Activated naive CD4-positive, alpha-beta T cell treated with anti-CD3 and anti-CD28 coated beads for 36 hours (primary cell): ENCODE measurements around the gene LRRC15. TPM values are rescaled to one million over a fixed set of nuclear protein-coding genes. Genes with fewer than 3 reads are reported as not detected.

Experiments
- CTCF ChIA-PET: fragments of 350-600 bp; sonication (Branson Sonifier 250); formaldehyde crosslinking; loops from one replicate; lab custom pipeline; 2021; ENCODE audit warnings: antibody characterized with exemption; lab: Charles Lee
- DNase-seq: peaks from one replicate; pipeline ENCODE4 v3.0.0-alpha.2; 2020
- H3K27ac Mint-ChIP-seq: one replicate; pipeline ENCODE4 v1.8.0; 2021; ENCODE audit warnings: mild to moderate bottlenecking, mixed read lengths
- H3K27me3 Mint-ChIP-seq: one replicate; pipeline ENCODE4 v1.8.0; 2021; ENCODE audit warnings: low read depth, mixed read lengths
- H3K36me3 Mint-ChIP-seq: one replicate; pipeline ENCODE4 v1.8.0; 2021; ENCODE audit warnings: low read depth, mixed read lengths
- H3K4me1 Mint-ChIP-seq: one replicate; pipeline ENCODE4 v1.8.0; 2021; ENCODE audit warnings: low read depth, mixed read lengths
- H3K4me3 Mint-ChIP-seq: one replicate; pipeline ENCODE4 v1.8.0; 2021; ENCODE audit warnings: mild to moderate bottlenecking, moderate library complexity, mixed read lengths
- H3K9me3 Mint-ChIP-seq: one replicate; pipeline ENCODE4 v1.8.0; 2021; ENCODE audit warnings: mixed read lengths
- intact Hi-C: fragments of 100-400 bp; cut with micrococcal nuclease; formaldehyde crosslinking; loops from one replicate; pipeline ENCODE4 v1.15.1; 2023
- total RNA-seq, 2 experiments: library from RNA; stranded (reverse); gene quantifications; one replicate each; pipeline ENCODE4 v1.2.3, GENCODE V29; 2021

The LRRC15 gene
- total RNA-seq, 2 experiments from 2014 or later = not detected

DNA sequence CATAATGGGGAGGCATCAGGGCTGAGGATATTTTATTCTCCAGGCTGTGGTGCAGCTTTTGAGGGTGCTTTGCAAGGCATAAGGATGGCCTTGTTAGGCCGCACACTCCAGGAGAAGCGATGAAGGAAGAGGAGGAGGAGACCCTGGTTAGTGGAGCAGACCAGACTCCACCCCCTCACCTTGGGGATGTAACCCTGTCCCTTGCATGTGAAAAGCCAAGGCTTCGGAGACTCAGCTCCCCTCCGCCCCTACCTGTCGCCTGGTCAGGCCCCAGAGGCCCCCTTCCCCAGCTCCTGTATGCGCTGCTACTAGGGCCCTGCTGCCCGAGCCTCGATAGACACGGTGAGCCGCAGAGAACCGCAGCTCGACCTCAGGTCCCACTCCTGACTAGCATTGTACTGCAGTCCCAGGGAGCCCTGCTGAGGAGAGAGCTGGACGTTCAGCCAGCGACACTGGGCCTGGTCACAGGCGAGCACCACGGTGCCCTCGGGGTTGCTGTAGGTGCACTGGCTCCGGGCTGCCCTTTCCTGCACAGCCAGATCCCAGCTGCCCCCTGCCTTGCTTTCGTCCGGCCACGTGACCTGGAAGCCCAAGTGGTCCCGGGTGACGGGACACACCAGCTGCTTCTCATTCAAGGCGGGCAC lies 28.7 kb downstream of the LRRC15 start:
- H3K36me3 Mint-ChIP-seq = no peaks in the 10 kb centered on the region
- intact Hi-C loops = no loop called here

DNA sequence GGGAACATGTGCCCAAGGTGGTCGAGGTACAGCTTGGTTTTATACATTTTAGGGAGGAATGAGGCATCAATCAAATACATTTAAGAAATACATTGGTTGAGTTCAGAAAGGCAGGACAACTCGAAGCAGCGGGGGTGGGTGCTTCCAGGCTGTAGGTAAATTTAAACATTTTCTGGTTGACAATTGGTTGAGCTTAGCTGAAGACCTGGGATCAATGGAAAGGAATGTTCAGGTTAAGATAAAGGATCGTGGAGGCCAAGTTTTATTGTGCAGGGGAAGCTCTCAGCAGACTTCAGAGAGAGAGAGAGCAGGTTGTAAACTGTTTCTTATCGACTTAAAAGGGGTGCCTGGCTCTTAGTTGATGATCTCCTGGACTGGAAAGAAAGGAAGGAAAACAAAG lies 29.7 kb downstream of the LRRC15 start:
- CTCF ChIA-PET = interaction anchor here (1.1 to 9.5 kb wide), 3 partner anchors 9 to 62 kb away, joined by 3 to 166 read pairs (median 3); partner anchors contain the start of gene GP5
- Mint-ChIP-seq H3K36me3 (no peaks in the 10 kb centered on the region), H3K4me1 (no peaks in the 10 kb centered on the region), H3K27me3 (no peaks in the 10 kb centered on the region), H3K4me3 (no peak overlapping the region), H3K27ac (no peak overlapping the region), H3K9me3 (no peaks in the 10 kb centered on the region)
- intact Hi-C loops = no loop called here
- DNase-seq = no peak

More for the DNA sequence above, 28.7 kb downstream of the LRRC15 start:
- Mint-ChIP-seq H3K9me3 (no peaks in the 10 kb centered on the region), H3K27ac (no peak overlapping the region), H3K4me3 (no peak overlapping the region), H3K4me1 (no peaks in the 10 kb centered on the region), H3K27me3 (no peaks in the 10 kb centered on the region)
- no peak for DNase-seq
- CTCF ChIA-PET = interaction anchor here (9.5 kb wide), 1 partner anchor 61 kb away, joined by 166 read pairs; the partner anchor contains the start of gene GP5

DNA sequence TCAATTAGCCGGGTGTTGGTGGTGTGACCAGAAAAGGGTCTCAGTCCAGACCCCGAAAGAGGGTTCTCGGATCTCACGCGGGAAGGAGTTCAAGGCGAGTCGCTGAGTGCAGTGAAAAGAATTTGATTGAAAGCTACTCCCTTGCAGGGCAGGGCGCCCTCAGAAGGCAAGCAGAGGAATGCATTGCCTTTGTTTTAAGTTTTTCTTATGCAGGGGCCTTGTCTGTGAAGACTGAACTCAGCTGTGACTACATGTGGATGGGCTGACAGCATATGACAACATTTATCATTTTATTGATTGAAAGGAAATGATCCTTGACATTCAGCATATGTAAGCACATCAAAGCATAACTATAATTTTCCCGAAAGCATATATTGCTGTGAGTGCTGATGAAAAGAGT lies 30.2 kb downstream of the LRRC15 start:
- DNase-seq = no peak
- Mint-ChIP-seq H3K27me3 (no peaks in the 10 kb centered on the region), H3K36me3 (no peaks in the 10 kb centered on the region), H3K9me3 (no peaks in the 10 kb centered on the region), H3K27ac (no peak overlapping the region), H3K4me3 (no peak overlapping the region), H3K4me1 (no peaks in the 10 kb centered on the region)
- intact Hi-C loops = no loop called here
- CTCF ChIA-PET = interaction anchor here (1.1 to 9.5 kb wide), 3 partner anchors 9 to 62 kb away, joined by 3 to 166 read pairs (median 3); partner anchors contain the start of gene GP5

DNA sequence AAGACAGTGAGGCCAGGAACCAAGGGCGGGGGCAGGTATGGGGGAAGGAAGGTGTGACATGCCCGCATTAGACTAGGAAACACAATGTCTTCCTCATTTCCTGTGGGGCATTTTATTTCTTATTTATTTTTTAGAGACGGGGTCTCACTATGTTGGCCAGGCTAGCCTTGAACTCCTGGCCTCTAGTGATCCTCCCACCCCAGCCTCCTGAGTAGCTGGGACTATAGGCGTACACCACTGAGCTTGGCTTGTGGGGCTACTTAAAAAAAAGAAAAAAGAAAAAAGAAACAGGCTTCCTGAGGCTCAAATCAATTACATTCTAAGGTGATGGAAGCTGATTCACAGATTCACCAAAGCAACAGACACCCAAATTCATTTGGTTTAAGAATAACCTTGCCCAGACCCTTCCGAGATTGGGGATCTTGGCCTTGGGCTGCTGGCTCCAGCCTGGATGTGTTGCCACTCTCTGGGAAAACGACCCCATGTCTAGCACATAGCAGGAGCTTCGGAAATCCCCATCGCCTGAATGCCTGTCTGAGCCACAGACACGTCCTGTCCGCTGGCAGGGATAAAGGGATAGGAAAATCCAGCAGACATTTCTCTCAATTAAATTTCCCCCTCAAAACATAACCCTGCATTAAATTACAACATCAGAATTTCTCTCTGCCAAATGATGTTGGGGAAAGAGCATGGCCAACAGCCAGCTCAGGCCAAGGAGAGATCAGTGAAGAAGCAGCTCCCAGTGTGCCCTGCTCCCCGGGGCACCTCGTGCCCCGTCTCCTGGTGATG lies 31.4 kb downstream of the LRRC15 start:
- CTCF ChIA-PET = interaction anchor here (1.5 to 9.5 kb wide), 2 partner anchors 8 to 64 kb away, joined by 3 to 166 read pairs; partner anchors contain the start of gene GP5
- intact Hi-C loops = no loop called here
- Mint-ChIP-seq H3K9me3 (no peaks in the 10 kb centered on the region), H3K27ac (no peak overlapping the region), H3K36me3 (no peaks in the 10 kb centered on the region), H3K4me1 (peaks cover 7% of the 10 kb centered on the region), H3K27me3 (peaks cover 6% of the 10 kb centered on the region), H3K4me3 (no peak overlapping the region)
- no peak for DNase-seq

DNA sequence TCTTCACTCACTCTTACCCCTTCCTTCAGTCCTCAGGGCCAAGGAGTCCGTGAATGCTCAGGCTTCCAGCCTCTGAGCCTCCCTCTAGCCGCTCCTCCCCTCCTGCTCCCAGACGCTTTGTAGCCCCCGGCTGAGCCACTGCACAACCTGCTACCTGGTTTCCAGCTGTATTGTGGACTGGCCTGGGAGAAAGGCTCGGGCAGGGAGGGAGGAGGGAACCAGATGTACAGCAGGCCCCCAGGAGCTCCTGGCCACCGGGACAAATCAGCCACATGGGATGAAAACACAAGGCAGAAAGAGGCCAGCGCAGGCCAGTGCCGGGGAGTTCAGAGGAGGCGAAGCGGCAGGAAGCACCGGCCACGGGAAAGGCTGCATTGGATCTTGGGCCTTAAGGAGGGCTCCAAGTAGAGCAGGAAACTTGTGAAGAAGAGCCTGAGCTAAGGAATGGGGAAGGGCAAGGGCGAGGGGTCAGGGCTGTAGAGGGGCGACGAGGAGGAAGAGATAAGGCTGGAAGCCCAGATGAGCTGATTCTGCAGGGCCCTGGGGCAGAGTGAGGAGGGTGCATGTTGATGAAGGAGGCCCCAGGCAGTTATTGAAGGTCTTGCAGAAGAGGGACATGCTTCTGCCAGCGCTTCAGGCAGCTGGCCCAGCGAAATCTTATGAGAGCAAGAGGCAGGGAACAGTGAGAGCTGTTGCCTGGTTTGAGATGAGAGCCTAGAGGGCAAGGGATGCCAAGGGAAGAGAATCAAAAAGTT lies 32.8 kb downstream of the LRRC15 start:
- Mint-ChIP-seq H3K27ac (no peak overlapping the region), H3K9me3 (no peaks in the 10 kb centered on the region), H3K36me3 (no peaks in the 10 kb centered on the region), H3K4me3 (no peak overlapping the region), H3K27me3 (peaks cover 16% of the 10 kb centered on the region), H3K4me1 (peaks cover 11% of the 10 kb centered on the region)
- intact Hi-C loops = no loop called here
- CTCF ChIA-PET = interaction anchor here (0.6 to 5.3 kb wide), 9 partner anchors 8 to 269 kb away, joined by 3 to 75 read pairs (median 3); partner anchors contain the start of gene GP5
- no peak for DNase-seq

DNA sequence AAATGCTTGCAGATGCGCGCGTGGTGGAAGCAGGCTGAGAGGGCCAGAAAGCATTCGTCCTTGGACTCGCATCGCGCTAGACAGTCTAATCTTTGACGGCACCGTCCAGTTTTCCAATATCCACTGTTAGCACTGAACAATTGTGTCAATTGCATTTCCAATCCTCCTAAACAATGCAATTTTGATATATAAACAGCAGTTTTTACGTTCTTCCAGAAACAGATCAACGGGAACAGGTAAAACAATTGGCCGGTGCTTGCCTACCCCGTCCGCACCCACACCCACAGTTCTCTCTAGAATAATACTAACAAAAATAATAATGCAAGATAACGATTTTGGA lies 35.6 kb downstream of the LRRC15 start:
- CTCF ChIA-PET = interaction anchor here (0.7 to 5.3 kb wide), 13 partner anchors 10 to 339 kb away, joined by 3 to 75 read pairs (median 4); partner anchors contain the start of gene GP5
- no peak for DNase-seq
- Mint-ChIP-seq H3K27me3 (peaks cover 18% of the 10 kb centered on the region), H3K9me3 (no peaks in the 10 kb centered on the region), H3K36me3 (no peaks in the 10 kb centered on the region), H3K4me3 (no peak overlapping the region), H3K4me1 (peaks cover 11% of the 10 kb centered on the region), H3K27ac (no peak overlapping the region)
- intact Hi-C loops = loop anchor here (1.0 to 5.0 kb wide), 8 partner anchors 63 to 928 kb away; partner anchors contain the start of gene TMEM44

DNA sequence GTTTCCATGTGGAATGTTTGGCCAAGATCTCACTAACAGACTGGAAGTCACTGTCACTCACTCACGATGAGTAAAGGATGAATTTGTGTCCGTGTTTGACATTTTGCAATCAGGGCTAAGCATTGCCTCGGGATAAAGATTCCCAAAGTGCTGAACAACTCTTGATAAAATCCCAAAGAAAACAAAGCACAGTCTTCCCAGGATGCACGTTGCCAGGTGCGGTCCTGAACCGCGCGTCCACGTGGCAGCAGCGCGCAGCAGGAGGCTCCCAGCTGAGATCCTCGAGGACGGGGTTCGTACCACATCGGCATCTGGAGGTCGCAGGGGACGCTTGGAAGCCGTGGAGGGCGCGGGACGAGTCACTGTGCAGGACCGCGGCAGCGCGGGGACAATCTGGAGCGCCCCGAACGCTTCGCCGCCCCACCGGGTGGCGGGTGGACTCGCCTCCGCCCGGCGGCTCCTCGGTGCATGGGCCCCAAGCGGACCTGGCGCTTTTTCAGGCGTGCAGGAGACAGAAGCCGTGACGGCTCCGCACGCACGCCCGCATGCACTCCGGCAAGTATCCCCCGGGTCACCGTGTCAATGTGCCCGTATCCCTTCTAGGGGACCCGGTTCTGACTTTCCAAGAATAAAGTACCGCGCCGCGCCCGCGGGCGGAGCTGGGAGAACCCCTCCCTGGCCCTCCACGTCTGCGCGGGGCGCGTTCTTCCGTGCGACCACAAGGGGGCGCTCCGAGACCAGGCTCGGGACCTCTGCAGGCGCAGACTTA lies 36.1 kb downstream of the LRRC15 start:
- H3K4me3 Mint-ChIP-seq = peak overlapping the region; percentile 68
- peak; percentile 93 for DNase-seq
- peaks cover 18% of the 10 kb centered on the region for H3K27me3 Mint-ChIP-seq
- H3K27ac Mint-ChIP-seq = no peak overlapping the region
- H3K36me3 Mint-ChIP-seq = no peaks in the 10 kb centered on the region
- CTCF ChIA-PET = interaction anchor here (0.5 to 5.3 kb wide), 16 partner anchors 11 to 1145 kb away, joined by 3 to 75 read pairs (median 4); partner anchors contain the start of gene GP5
- intact Hi-C loops = loop anchor here (1.0 to 5.0 kb wide), 8 partner anchors 63 to 929 kb away; partner anchors contain the start of gene TMEM44
- H3K9me3 Mint-ChIP-seq = no peaks in the 10 kb centered on the region
- H3K4me1 Mint-ChIP-seq = peaks cover 11% of the 10 kb centered on the region

DNA sequence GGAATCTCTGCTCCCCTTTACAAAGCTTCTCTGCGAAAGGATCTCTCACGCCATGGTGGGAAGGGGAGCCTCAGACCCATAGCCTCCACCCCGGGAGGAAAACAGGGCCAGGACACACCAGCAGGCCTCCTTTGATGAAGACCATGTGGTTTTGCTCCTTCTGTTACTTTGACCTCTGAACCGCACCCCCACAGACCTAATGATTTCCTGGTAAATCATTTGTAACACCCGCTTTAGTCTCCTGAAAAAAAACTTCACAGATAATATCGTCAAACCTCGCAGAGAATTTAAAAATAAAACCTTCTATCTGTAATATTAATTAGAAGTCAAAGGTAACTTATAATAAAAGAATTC lies 36.7 kb downstream of the LRRC15 start:
- peaks cover 18% of the 10 kb centered on the region for H3K27me3 Mint-ChIP-seq
- H3K4me1 Mint-ChIP-seq = peaks cover 11% of the 10 kb centered on the region
- no peak for DNase-seq
- H3K9me3 Mint-ChIP-seq = no peaks in the 10 kb centered on the region
- no peaks in the 10 kb centered on the region for H3K36me3 Mint-ChIP-seq
- CTCF ChIA-PET = interaction anchor here (0.7 to 5.3 kb wide), 6 partner anchors 12 to 399 kb away, joined by 3 to 75 read pairs (median 20); partner anchors contain the start of gene GP5
- H3K4me3 Mint-ChIP-seq = peak overlapping the region; percentile 48
- no peak overlapping the region for H3K27ac Mint-ChIP-seq
- intact Hi-C loops = loop anchor here (1.0 to 5.0 kb wide), 8 partner anchors 64 to 929 kb away; partner anchors contain the start of gene TMEM44

DNA sequence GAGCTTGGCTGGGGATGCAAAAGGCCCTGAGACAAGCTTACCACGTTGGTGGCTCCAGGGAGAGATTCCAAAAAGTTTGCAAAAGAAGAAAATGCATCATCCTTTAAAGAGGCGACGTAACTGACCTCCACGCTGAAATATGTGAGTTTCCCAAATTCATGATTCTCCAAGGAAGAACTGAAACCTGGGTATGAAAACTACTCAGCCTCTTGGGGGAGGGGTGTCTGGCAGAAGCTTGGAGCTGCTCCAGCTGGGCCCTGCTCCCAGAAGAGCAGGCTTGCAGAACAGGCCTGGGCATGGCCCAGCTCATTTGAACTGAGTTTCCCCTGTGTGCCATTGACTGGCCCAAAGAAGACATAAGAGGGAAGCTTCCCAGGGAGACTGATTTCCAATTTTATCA lies 39.0 kb downstream of the LRRC15 start:
- H3K9me3 Mint-ChIP-seq = no peaks in the 10 kb centered on the region
- intact Hi-C loops = loop anchor here (5.0 kb wide), 2 partner anchors 142 to 932 kb away; no protein-coding TSS in a partner anchor
- CTCF ChIA-PET = interaction anchor here (0.9 to 3.3 kb wide), 5 partner anchors 9 to 738 kb away, joined by 3 to 14 read pairs (median 4); no protein-coding TSS in a partner anchor
- H3K27ac Mint-ChIP-seq = no peak overlapping the region
- H3K27me3 Mint-ChIP-seq = peaks cover 18% of the 10 kb centered on the region
- peaks cover 11% of the 10 kb centered on the region for H3K4me1 Mint-ChIP-seq
- no peak for DNase-seq
- H3K36me3 Mint-ChIP-seq = no peaks in the 10 kb centered on the region
- H3K4me3 Mint-ChIP-seq = no peak overlapping the region

DNA sequence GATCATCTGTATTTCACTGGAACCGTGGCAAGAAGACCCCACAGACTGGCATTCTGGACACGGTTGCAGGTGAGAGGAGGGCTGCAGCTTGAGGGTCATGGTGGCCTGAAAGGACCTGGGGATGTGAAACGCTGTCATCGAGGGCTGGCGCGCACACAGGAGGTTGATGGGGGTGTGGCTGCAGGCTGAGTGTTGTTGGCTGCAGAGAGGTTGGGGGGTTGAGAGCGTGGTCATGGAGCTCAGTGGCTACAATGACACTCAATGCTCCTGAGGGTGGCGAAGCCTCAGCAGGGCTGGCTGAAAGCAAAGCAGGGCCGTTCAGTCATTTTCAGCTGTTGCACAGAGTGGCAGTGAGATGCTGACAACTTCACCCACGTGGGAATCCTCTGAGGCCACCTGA lies 39.4 kb downstream of the LRRC15 start:
- intact Hi-C loops = loop anchor here (5.0 kb wide), 2 partner anchors 142 to 932 kb away; no protein-coding TSS in a partner anchor
- Mint-ChIP-seq H3K4me1 (peaks cover 11% of the 10 kb centered on the region), H3K36me3 (no peaks in the 10 kb centered on the region), H3K4me3 (no peak overlapping the region), H3K27me3 (peaks cover 18% of the 10 kb centered on the region), H3K27ac (no peak overlapping the region), H3K9me3 (no peaks in the 10 kb centered on the region)
- CTCF ChIA-PET = interaction anchor here (0.9 to 3.3 kb wide), 4 partner anchors 9 to 738 kb away, joined by 3 to 14 read pairs (median 4); no protein-coding TSS in a partner anchor
- DNase-seq = no peak

DNA sequence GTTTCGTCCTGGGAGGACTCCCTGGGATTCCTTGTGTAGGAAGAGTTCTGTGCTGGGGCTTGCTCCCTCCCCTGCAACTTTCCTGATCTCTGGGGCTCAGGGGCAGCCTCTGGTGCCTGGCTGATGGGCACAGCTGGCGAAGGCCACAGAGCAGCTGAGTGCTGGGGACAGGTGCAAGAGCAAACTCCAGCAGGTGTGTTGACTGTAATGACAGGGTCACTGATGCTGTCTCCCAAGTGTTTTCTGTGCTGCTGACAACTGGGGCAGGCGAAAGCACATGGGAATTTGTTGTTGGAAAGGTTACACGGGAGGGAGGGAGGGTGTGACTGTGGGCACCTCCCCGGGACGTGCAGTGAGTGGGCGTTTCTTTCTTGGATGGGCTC lies 40.0 kb downstream of the LRRC15 start:
- CTCF ChIA-PET = interaction anchor here (1.3 to 3.3 kb wide), 2 partner anchors 10 to 13 kb away, joined by 3 to 14 read pairs; no protein-coding TSS in a partner anchor
- Mint-ChIP-seq H3K27me3 (peaks cover 18% of the 10 kb centered on the region), H3K27ac (no peak overlapping the region), H3K9me3 (no peaks in the 10 kb centered on the region), H3K36me3 (no peaks in the 10 kb centered on the region), H3K4me1 (peaks cover 11% of the 10 kb centered on the region), H3K4me3 (no peak overlapping the region)
- no peak for DNase-seq
- intact Hi-C loops = no loop called here
